ENCODE measurements around the gene PLEKHM3.

The PLEKHM3 gene

GRCh38 chr2:207825978-207826377 is 199.3 kb downstream of the PLEKHM3 start:
- no peak overlapping the region for H3K4me2 ChIP-seq (ENCODE audit: low read depth, low read length, poor library complexity, severe bottlenecking)
- H3K36me3 ChIP-seq (ENCODE audit: low read length), result no peaks in the 10 kb centered on the region
- H2AFZ ChIP-seq (ENCODE audit: low read depth, low read length, severe bottlenecking), result no peak overlapping the region
- no peaks in the 10 kb centered on the region for H3F3A ChIP-seq (ENCODE audit: insufficient read depth)
- TF ChIP-seq CTCF (IDR thresholded peaks at IDR 0.05; ENCODE audit: insufficient read depth, low read length, poor library complexity, severe bottlenecking) (no peak), EZH2phosphoT487 (conservative IDR thresholded peaks at IDR 0.05; ENCODE audit: low read length) (no peak)
- no peaks in the 10 kb centered on the region for H3K9me3 ChIP-seq (ENCODE audit: insufficient read depth, low read length)
- no peak overlapping the region for H3K27ac ChIP-seq (ENCODE audit: low read depth, low read length)
- H4K20me1 ChIP-seq (ENCODE audit: low read depth, low read length), result no peaks in the 10 kb centered on the region
- H3K9me2 ChIP-seq (replicated peaks; ENCODE audit: insufficient read depth, low read length), result no peaks in the 10 kb centered on the region
- no peaks in the 10 kb centered on the region for H3K79me2 ChIP-seq (ENCODE audit: insufficient read depth, low read length)
- no peaks in the 10 kb centered on the region for H3K27me3 ChIP-seq (ENCODE audit: low read length)
- H3K4me3 ChIP-seq (ENCODE audit: insufficient read depth, low read length, poor library complexity, severe bottlenecking), result no peak overlapping the region
- H3K9ac ChIP-seq (ENCODE audit: low read length), result no peak overlapping the region

GRCh38 chr2:207825045-207825954 is 200.0 kb downstream of the PLEKHM3 start:
- TF ChIP-seq EZH2phosphoT487 (conservative IDR thresholded peaks at IDR 0.05; ENCODE audit: low read length), result no peak
- no peak for TF ChIP-seq CTCF (IDR thresholded peaks at IDR 0.05; ENCODE audit: insufficient read depth, low read length, poor library complexity, severe bottlenecking)
- H3K27ac ChIP-seq (ENCODE audit: low read depth, low read length), result no peak overlapping the region
- no peaks in the 10 kb centered on the region for H4K20me1 ChIP-seq (ENCODE audit: low read depth, low read length)
- H3K9me2 ChIP-seq (replicated peaks; ENCODE audit: insufficient read depth, low read length), result no peaks in the 10 kb centered on the region
- no peaks in the 10 kb centered on the region for H3K9me3 ChIP-seq (ENCODE audit: insufficient read depth, low read length)
- H3K4me2 ChIP-seq (ENCODE audit: low read depth, low read length, poor library complexity, severe bottlenecking), result no peak overlapping the region
- H2AFZ ChIP-seq (ENCODE audit: low read depth, low read length, severe bottlenecking), result no peak overlapping the region
- H3K9ac ChIP-seq (ENCODE audit: low read length), result no peak overlapping the region
- H3F3A ChIP-seq (ENCODE audit: insufficient read depth), result no peaks in the 10 kb centered on the region
- H3K36me3 ChIP-seq (ENCODE audit: low read length), result no peaks in the 10 kb centered on the region
- H3K79me2 ChIP-seq (ENCODE audit: insufficient read depth, low read length), result no peaks in the 10 kb centered on the region
- no peak overlapping the region for H3K4me3 ChIP-seq (ENCODE audit: insufficient read depth, low read length, poor library complexity, severe bottlenecking)
- H3K27me3 ChIP-seq (ENCODE audit: low read length), result no peaks in the 10 kb centered on the region

GRCh38 chr2:207823865-207824264 is 201.5 kb downstream of the PLEKHM3 start:
- H3K9me3 ChIP-seq (ENCODE audit: insufficient read depth, low read length), result no peaks in the 10 kb centered on the region
- H4K20me1 ChIP-seq (ENCODE audit: low read depth, low read length), result no peaks in the 10 kb centered on the region
- no peak overlapping the region for H3K9ac ChIP-seq (ENCODE audit: low read length)
- H3K4me3 ChIP-seq (ENCODE audit: insufficient read depth, low read length, poor library complexity, severe bottlenecking), result no peak overlapping the region
- no peak overlapping the region for H3K4me2 ChIP-seq (ENCODE audit: low read depth, low read length, poor library complexity, severe bottlenecking)
- no peaks in the 10 kb centered on the region for H3K36me3 ChIP-seq (ENCODE audit: low read length)
- no peaks in the 10 kb centered on the region for H3F3A ChIP-seq (ENCODE audit: insufficient read depth)
- no peak overlapping the region for H3K27ac ChIP-seq (ENCODE audit: low read depth, low read length)
- H2AFZ ChIP-seq (ENCODE audit: low read depth, low read length, severe bottlenecking), result no peak overlapping the region
- H3K27me3 ChIP-seq (ENCODE audit: low read length), result no peaks in the 10 kb centered on the region
- no peak for TF ChIP-seq CTCF (IDR thresholded peaks at IDR 0.05; ENCODE audit: insufficient read depth, low read length, poor library complexity, severe bottlenecking)
- TF ChIP-seq EZH2phosphoT487 (conservative IDR thresholded peaks at IDR 0.05; ENCODE audit: low read length), result no peak
- no peaks in the 10 kb centered on the region for H3K79me2 ChIP-seq (ENCODE audit: insufficient read depth, low read length)
- no peaks in the 10 kb centered on the region for H3K9me2 ChIP-seq (replicated peaks; ENCODE audit: insufficient read depth, low read length)
